ENCODE results near the gene ZNF385A. TPM values are rescaled to one million over a fixed set of nuclear protein-coding genes. Genes with fewer than 3 reads are reported as not detected.

Gene ZNF385A
- total and polyA plus RNA-seq, 4 donors, result 2.5 to 4.0 (median 2.8) TPM

GRCh38 chr12:54426690-54427089, 42.2 kb upstream of the ZNF385A start:
- H3K9me3 ChIP-seq (ENCODE audit: control insufficient read depth in 4 of 4, low read length in 3 of 4), result no peaks in the 10 kb centered on the region
- 93% methylated on average over 3 of the region's 3 CpGs for WGBS

More at GRCh38 chr12:54426690-54427089, 42.2 kb upstream of the ZNF385A start:
- no peak for DNase-seq (ENCODE audit: low spot score)
- TF ChIP-seq FOXA1 (IDR thresholded peaks at IDR 0.05) (no peak), CTCF (IDR thresholded peaks at IDR 0.05; ENCODE audit: low read depth, low read length, missing input control) (no peak), RAD21 (IDR thresholded peaks at IDR 0.05) (no peak), EGR1 (IDR thresholded peaks at IDR 0.05; ENCODE audit: low read depth in 2 of 2) (no peak), ATF3 (IDR thresholded peaks at IDR 0.05) (no peak), FOXA2 (IDR thresholded peaks at IDR 0.05) (no peak), TAF1 (conservative IDR thresholded peaks at IDR 0.05) (no peak), SP1 (IDR thresholded peaks at IDR 0.05) (no peak), YY1 (IDR thresholded peaks at IDR 0.05) (no peak), GABPA (IDR thresholded peaks at IDR 0.05 in 1 of 2, conservative IDR thresholded peaks at IDR 0.05 in 1 of 2) (no peak), HNF4G (IDR thresholded peaks at IDR 0.05) (no peak), HNF4A (conservative IDR thresholded peaks at IDR 0.05) (no peak), JUND (IDR thresholded peaks at IDR 0.05) (no peak), NR2F2 (IDR thresholded peaks at IDR 0.05) (no peak), RXRA (IDR thresholded peaks at IDR 0.05) (no peak)
- TF ChIP-seq, protein P1, sequence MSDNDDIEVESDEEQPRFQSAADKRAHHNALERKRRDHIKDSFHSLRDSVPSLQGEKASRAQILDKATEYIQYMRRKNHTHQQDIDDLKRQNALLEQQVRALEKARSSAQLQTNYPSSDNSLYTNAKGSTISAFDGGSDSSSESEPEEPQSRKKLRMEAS (IDR thresholded peaks at IDR 0.05), result no peak
- TF ChIP-seq, protein P2, sequence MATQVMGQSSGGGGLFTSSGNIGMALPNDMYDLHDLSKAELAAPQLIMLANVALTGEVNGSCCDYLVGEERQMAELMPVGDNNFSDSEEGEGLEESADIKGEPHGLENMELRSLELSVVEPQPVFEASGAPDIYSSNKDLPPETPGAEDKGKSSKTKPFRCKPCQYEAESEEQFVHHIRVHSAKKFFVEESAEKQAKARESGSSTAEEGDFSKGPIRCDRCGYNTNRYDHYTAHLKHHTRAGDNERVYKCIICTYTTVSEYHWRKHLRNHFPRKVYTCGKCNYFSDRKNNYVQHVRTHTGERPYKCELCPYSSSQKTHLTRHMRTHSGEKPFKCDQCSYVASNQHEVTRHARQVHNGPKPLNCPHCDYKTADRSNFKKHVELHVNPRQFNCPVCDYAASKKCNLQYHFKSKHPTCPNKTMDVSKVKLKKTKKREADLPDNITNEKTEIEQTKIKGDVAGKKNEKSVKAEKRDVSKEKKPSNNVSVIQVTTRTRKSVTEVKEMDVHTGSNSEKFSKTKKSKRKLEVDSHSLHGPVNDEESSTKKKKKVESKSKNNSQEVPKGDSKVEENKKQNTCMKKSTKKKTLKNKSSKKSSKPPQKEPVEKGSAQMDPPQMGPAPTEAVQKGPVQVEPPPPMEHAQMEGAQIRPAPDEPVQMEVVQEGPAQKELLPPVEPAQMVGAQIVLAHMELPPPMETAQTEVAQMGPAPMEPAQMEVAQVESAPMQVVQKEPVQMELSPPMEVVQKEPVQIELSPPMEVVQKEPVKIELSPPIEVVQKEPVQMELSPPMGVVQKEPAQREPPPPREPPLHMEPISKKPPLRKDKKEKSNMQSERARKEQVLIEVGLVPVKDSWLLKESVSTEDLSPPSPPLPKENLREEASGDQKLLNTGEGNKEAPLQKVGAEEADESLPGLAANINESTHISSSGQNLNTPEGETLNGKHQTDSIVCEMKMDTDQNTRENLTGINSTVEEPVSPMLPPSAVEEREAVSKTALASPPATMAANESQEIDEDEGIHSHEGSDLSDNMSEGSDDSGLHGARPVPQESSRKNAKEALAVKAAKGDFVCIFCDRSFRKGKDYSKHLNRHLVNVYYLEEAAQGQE (IDR thresholded peaks at IDR 0.05), result no peak
- TF ChIP-seq, protein P3, sequence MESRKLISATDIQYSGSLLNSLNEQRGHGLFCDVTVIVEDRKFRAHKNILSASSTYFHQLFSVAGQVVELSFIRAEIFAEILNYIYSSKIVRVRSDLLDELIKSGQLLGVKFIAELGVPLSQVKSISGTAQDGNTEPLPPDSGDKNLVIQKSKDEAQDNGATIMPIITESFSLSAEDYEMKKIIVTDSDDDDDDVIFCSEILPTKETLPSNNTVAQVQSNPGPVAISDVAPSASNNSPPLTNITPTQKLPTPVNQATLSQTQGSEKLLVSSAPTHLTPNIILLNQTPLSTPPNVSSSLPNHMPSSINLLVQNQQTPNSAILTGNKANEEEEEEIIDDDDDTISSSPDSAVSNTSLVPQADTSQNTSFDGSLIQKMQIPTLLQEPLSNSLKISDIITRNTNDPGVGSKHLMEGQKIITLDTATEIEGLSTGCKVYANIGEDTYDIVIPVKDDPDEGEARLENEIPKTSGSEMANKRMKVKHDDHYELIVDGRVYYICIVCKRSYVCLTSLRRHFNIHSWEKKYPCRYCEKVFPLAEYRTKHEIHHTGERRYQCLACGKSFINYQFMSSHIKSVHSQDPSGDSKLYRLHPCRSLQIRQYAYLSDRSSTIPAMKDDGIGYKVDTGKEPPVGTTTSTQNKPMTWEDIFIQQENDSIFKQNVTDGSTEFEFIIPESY (IDR thresholded peaks at IDR 0.05), result no peak
- H3K9ac ChIP-seq (ENCODE audit: low read depth in 1 of 2, low read length in 2 of 2), result no peak overlapping the region
- H3K4me3 ChIP-seq (ENCODE audit: low read depth in 1 of 3, low read length in 3 of 3), result no peak overlapping the region
- H3K27ac ChIP-seq (ENCODE audit: low read depth in 1 of 2, low read length in 2 of 2), result no peak overlapping the region
- no peaks in the 10 kb centered on the region for H3K36me3 ChIP-seq (ENCODE audit: control insufficient read depth in 4 of 4, insufficient read depth in 3 of 4, low read depth in 1 of 4, low read length in 3 of 4)
- H3K4me1 ChIP-seq (ENCODE audit: control insufficient read depth in 4 of 4, insufficient read depth in 4 of 4, low read length in 3 of 4), result peaks cover 5 to 17% (median 11%) of the 10 kb centered on the region in 4 donors
- H3K27me3 ChIP-seq (ENCODE audit: control insufficient read depth in 4 of 4, insufficient read depth in 4 of 4, low read length in 3 of 4), result no peaks in the 10 kb centered on the region
